Calu3 (cell line): Measurements from ENCODE around the gene KIAA1958. TPM values are rescaled to one million over a fixed set of nuclear protein-coding genes. Genes with fewer than 3 reads are reported as not detected.

Experiments
- BruUV-seq: library from RNA; stranded (reverse); fragments of 400-500 nt; replicated peaks from 2 replicates; lab custom pipeline; 2021; lab: Mats Ljungman, UMichigan
- CTCF ChIA-PET: fragments of 300-600 bp; sonication (Branson Sonifier 250); formaldehyde crosslinking; loops from one replicate; lab custom pipeline; 2022; ENCODE audit warnings: antibody characterized with exemption; lab: Charles Lee
- DNase-seq: peaks from one replicate; pipeline ENCODE4 v3.0.0; 2022
- H3K27ac Mint-ChIP-seq: one replicate; pipeline ENCODE4 v1.8.0; 2022; ENCODE audit warnings: mixed read lengths; ENCODE audit not compliant: unreplicated experiment
- H3K27me3 Mint-ChIP-seq: one replicate; pipeline ENCODE4 v1.8.0; 2022; ENCODE audit warnings: mixed read lengths; ENCODE audit not compliant: unreplicated experiment
- H3K36me3 Mint-ChIP-seq: one replicate; pipeline ENCODE4 v1.8.0; 2022; ENCODE audit warnings: mild to moderate bottlenecking, moderate library complexity, mixed read lengths; ENCODE audit not compliant: insufficient read depth, unreplicated experiment
- H3K4me1 Mint-ChIP-seq: one replicate; pipeline ENCODE4 v1.8.0; 2022; ENCODE audit warnings: mild to moderate bottlenecking, low read depth, mixed read lengths; ENCODE audit not compliant: unreplicated experiment
- H3K4me3 Mint-ChIP-seq: one replicate; pipeline ENCODE4 v1.8.0; 2022; ENCODE audit warnings: mild to moderate bottlenecking, low read depth, moderate library complexity, mixed read lengths; ENCODE audit not compliant: unreplicated experiment
- H3K9me3 Mint-ChIP-seq: one replicate; pipeline ENCODE4 v1.8.0; 2022; ENCODE audit warnings: low read depth, mixed read lengths; ENCODE audit not compliant: unreplicated experiment
- CTCF ChIP-seq: fragments of 200-600 bp; IDR thresholded peaks from one replicate; pipeline ENCODE4 v1.8.0; 2022; ENCODE audit warnings: antibody characterized with exemption; ENCODE audit not compliant: unreplicated experiment
- intact Hi-C: fragments of 100-400 bp; cut with micrococcal nuclease; formaldehyde crosslinking; loops from one replicate; pipeline ENCODE4 v1.10.0; 2022; ENCODE audit not compliant: unreplicated experiment
- total RNA-seq: library from RNA; stranded (reverse); gene quantifications from 2 replicates; pipeline ENCODE4 v1.2.3, GENCODE V29; 2022

Gene KIAA1958
- total RNA-seq, 1 experiment from 2014 or later: 13.0 TPM

GRCh38 chr9:112501287-112501686 lies 14.7 kb downstream of the KIAA1958 start:
- no peaks in the 10 kb centered on the region for H3K9me3 Mint-ChIP-seq
- H3K27me3 Mint-ChIP-seq: no peaks in the 10 kb centered on the region
- no peaks in the 10 kb centered on the region for H3K36me3 Mint-ChIP-seq
- DNase-seq: no peak
- peaks cover 17% of the 10 kb centered on the region for H3K4me1 Mint-ChIP-seq
- intact Hi-C loops: no loop called here
- H3K27ac Mint-ChIP-seq: no peak overlapping the region
- no peak for TF ChIP-seq CTCF
- CTCF ChIA-PET: no interaction called here
- no peak overlapping the region for H3K4me3 Mint-ChIP-seq
- no TSS peak for BruUV-seq

GRCh38 chr9:112502175-112502946 lies 15.7 kb downstream of the KIAA1958 start:
- no peak overlapping the region for H3K27ac Mint-ChIP-seq
- intact Hi-C loops: no loop called here
- peaks cover 17% of the 10 kb centered on the region for H3K4me1 Mint-ChIP-seq
- H3K4me3 Mint-ChIP-seq: no peak overlapping the region
- CTCF ChIA-PET: no interaction called here
- BruUV-seq: no TSS peak
- H3K9me3 Mint-ChIP-seq: no peaks in the 10 kb centered on the region
- no peaks in the 10 kb centered on the region for H3K36me3 Mint-ChIP-seq
- H3K27me3 Mint-ChIP-seq: no peaks in the 10 kb centered on the region
- DNase-seq: no peak
- no peak for TF ChIP-seq CTCF

DNA sequence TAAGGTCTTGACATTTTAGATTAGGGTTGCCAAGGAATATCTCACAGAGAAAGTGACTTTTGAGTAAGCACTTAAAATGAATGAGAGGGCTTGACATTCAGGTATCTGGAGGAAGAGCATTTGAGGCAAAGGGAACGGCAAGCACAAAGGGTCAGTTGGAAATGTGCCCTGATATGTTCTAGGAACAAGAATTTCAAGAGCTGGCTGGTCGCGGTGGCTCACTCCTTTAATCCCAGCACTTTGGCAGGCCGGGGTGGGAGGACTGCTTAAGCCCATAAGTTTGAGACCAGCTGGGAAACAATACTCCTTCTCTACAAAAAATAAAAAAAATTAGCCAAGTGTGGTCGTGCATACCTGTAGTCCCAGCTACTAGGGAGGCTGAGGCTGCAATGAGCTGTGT lies 16.5 kb downstream of the KIAA1958 start:
- intact Hi-C loops: no loop called here
- CTCF ChIA-PET: no interaction called here
- Mint-ChIP-seq H3K4me1 (peaks cover 17% of the 10 kb centered on the region), H3K36me3 (no peaks in the 10 kb centered on the region), H3K9me3 (no peaks in the 10 kb centered on the region), H3K4me3 (no peak overlapping the region), H3K27ac (no peak overlapping the region), H3K27me3 (no peaks in the 10 kb centered on the region)
- no peak for DNase-seq
- TF ChIP-seq CTCF: no peak
- BruUV-seq: no TSS peak

- no TSS peak for BruUV-seq
- CTCF ChIA-PET: no interaction called here
- Mint-ChIP-seq H3K9me3 (no peaks in the 10 kb centered on the region), H3K27ac (no peak overlapping the region), H3K4me3 (no peak overlapping the region), H3K4me1 (peaks cover 17% of the 10 kb centered on the region), H3K27me3 (no peaks in the 10 kb centered on the region), H3K36me3 (no peaks in the 10 kb centered on the region)
- TF ChIP-seq CTCF: no peak
- no peak for DNase-seq
- intact Hi-C loops: no loop called here
Measured at GRCh38 chr9:112505086-112505485, 18.5 kb downstream of the KIAA1958 start.
